Spleen (tissue), 7 donors: ENCODE results near the gene PAFAH2.

Experiments used
- POLR2A ChIP-seq, 3 donors: fragments of 450-650 bp; IDR thresholded peaks; one replicate each; pipeline ENCODE4 v1.5.1; 2017; ENCODE audit warnings: antibody characterized with exemption in 3 of 3, mild to moderate bottlenecking in 1 of 3
- TF ChIP-seq, protein P1 (sequence below), 11 experiments: fragments of 200-600 bp in 7 of 11; fragments of 450-650 bp in 4 of 11; sonication (generic) in 4 of 11; IDR thresholded peaks in 8 of 11; conservative IDR thresholded peaks in 3 of 11; 1 replicate in 7 of 11; 2 replicates in 4 of 11; pipeline versions ENCODE4 v1.4.0 to v1.8.0; 2016 to 2021; ENCODE audit warnings: antibody characterized with exemption in 11 of 11, inconsistent platforms in 4 of 11, mild to moderate bottlenecking in 1 of 11
- donor health status: DM: no; HTN: no; CAD: no; lungs with moderate emphysema.
- donor health status: DM: no; HTN: no; CAD: no.
- donor health status: DM: no; HTN: no; CAD: no.

DNA sequence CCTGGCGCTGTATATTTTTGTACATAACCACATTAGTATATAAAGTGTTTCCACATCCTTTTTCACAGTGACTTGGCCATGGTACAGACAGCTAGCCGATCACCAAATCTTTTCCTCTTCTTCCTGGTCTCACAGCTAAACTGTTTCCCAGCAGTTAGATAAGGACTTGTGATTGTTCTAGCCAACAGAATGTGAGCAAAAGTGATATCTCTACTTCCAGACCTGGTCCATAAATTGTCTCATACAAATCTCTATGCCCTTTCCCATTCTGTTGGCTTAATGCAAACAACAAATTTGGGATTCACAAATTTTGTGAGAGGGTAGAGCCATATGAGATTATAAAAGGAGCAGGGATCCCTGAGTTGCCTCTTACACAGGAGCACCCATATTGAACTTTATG, 19.5 kb downstream of the PAFAH2 start:
- TF ChIP-seq, protein P1, sequence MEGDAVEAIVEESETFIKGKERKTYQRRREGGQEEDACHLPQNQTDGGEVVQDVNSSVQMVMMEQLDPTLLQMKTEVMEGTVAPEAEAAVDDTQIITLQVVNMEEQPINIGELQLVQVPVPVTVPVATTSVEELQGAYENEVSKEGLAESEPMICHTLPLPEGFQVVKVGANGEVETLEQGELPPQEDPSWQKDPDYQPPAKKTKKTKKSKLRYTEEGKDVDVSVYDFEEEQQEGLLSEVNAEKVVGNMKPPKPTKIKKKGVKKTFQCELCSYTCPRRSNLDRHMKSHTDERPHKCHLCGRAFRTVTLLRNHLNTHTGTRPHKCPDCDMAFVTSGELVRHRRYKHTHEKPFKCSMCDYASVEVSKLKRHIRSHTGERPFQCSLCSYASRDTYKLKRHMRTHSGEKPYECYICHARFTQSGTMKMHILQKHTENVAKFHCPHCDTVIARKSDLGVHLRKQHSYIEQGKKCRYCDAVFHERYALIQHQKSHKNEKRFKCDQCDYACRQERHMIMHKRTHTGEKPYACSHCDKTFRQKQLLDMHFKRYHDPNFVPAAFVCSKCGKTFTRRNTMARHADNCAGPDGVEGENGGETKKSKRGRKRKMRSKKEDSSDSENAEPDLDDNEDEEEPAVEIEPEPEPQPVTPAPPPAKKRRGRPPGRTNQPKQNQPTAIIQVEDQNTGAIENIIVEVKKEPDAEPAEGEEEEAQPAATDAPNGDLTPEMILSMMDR (IDR thresholded peaks at IDR 0.05 in 8 of 11, conservative IDR thresholded peaks at IDR 0.05 in 3 of 11) = no peak
- TF ChIP-seq POLR2A (IDR thresholded peaks at IDR 0.05) = no peak
